SK-N-SH (cell line): ENCODE measurements around the gene NISCH.

ENCODE experiments used
- CHD2 ChIP-seq: fragments of 150-350 bp; IDR thresholded peaks from 2 replicates; pipeline ENCODE4 v1.6.1; 2018; ENCODE audit warnings: low read length; ENCODE audit not compliant: partially characterized antibody
- CTCF ChIP-seq: fragments of 200-600 bp; sonication (generic); IDR thresholded peaks from 2 replicates; pipeline ENCODE4 v1.6.1; 2017; ENCODE audit warnings: antibody characterized with exemption, mild to moderate bottlenecking, moderate library complexity
- EP300 ChIP-seq, 2 experiments: IDR thresholded peaks; 2 replicates each; pipeline versions ENCODE4 v1.4.0 to v1.6.1; 2012; ENCODE audit warnings: borderline replicate concordance in 1 of 2, low read depth in 1 of 2, low read length in 1 of 2
- EZH2phosphoT487 ChIP-seq: fragments of 200-600 bp; sonication (generic); IDR thresholded peaks from 2 replicates; pipeline ENCODE4 v1.6.1; 2017; ENCODE audit warnings: low read depth, mixed run types, mild to moderate bottlenecking, antibody characterized with exemption, moderate library complexity, borderline replicate concordance
- MAX ChIP-seq: IDR thresholded peaks from 2 replicates; pipeline ENCODE4 v1.4.0; 2012; ENCODE audit warnings: low read depth
- MXI1 ChIP-seq: IDR thresholded peaks from 2 replicates; pipeline ENCODE4 v1.6.1; 2012; ENCODE audit warnings: mild to moderate bottlenecking, low read depth, low read length, improper control_type of control experiment
- POLR2AphosphoS5 ChIP-seq: IDR thresholded peaks from 2 replicates; pipeline ENCODE4 v1.6.1; 2012; ENCODE audit warnings: low read depth, low read length
- REST ChIP-seq: IDR thresholded peaks from 2 replicates; pipeline ENCODE4 v1.6.1; 2012; ENCODE audit warnings: mild to moderate bottlenecking, low read depth, low read length, moderate library complexity
- RFX5 ChIP-seq: IDR thresholded peaks from 2 replicates; pipeline ENCODE4 v1.6.1; 2012; ENCODE audit warnings: mild to moderate bottlenecking, improper control_type of control experiment, low read length
- RXRA ChIP-seq: IDR thresholded peaks from 2 replicates; pipeline ENCODE4 v1.4.0; 2012; ENCODE audit warnings: low read depth, mild to moderate bottlenecking, borderline replicate concordance
- SIN3A ChIP-seq: IDR thresholded peaks from 2 replicates; pipeline ENCODE4 v1.6.1; 2012; ENCODE audit warnings: low read depth, mild to moderate bottlenecking, low read length, moderate library complexity, borderline replicate concordance
- YY1 ChIP-seq: IDR thresholded peaks from 2 replicates; pipeline ENCODE4 v1.4.0; 2012; ENCODE audit warnings: low read depth, mild to moderate bottlenecking

GRCh38 chr3:52511509-52511908 is 56.1 kb downstream of the NISCH start:
- TF ChIP-seq YY1 (no peak), MAX (no peak), RFX5 (no peak), CTCF (no peak), POLR2AphosphoS5 (no peak), SIN3A (no peak), RXRA (no peak), CHD2 (no peak), MXI1 (no peak), REST (no peak), EZH2phosphoT487 (no peak), EP300 (IDR thresholded peaks at IDR 0.05; ENCODE audit: borderline replicate concordance in 1 of 2, low read depth in 1 of 2, low read length in 1 of 2) (no peak)
